Smooth muscle cell of the coronary artery (primary cell): Measurements from ENCODE around the gene CAVIN3. TPM values are rescaled to one million over a fixed set of nuclear protein-coding genes. Genes with fewer than 3 reads are reported as not detected.

Experiments
- total RNA-seq: library from RNA; depleted of rRNA; stranded (reverse); fragments of >200 nt; gene quantifications from 2 replicates; pipeline ENCODE4 v1.2.3, GENCODE V29; 2014; ENCODE audit warnings: low replicate concordance

CAVIN3 gene
- total RNA-seq, result 51.8 and 199 TPM in 2 replicates

DNA sequence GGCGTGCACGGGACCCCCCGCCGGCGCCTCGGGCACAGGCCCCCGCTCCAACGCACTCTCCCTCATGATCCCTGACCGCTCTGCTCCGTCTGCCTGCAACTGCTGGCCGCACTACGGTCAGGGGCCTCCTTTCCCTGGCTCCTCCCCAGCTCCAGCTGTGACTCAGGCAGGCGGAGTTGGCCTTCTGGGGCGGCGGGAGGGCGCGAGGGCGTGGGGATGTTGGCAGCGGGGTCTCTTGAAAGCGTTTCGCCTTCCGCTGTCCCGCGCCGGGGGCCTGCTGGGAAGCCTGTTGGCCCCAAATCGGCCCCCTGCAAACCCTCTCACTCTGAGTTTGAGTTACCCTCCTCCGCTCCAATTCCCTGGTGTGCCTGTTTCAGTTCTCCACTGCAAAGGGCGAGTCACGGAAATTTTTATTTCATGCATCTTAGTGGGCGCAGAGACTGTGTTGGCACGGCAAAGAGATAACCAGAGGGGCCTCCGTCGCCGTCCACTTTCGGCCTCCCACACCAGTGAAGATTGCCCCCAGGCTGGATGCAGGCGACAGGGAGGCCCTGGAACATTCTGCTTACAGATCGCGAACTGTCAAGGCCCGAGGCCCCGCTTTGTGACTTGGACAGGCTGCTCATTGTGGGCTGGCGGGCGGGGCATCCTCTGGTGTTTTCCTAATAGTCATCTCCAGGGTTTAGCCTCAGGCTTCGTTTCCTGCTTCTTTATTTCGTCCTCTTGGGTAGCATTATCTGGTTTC is at the start of gene CAVIN3:
CAVIN3 (minus strand) TSS at position 91 of the 745 bp plus-strand sequence; CDS start at position 66, 25 bp downstream.

Other genes with a start within 250 kb of the CAVIN3 start
- not detected in 2 replicates for gene OR56B4, start 212.8 kb downstream of the CAVIN3 start, total RNA-seq
- gene OR52B2, start 150.2 kb downstream of the CAVIN3 start, total RNA-seq, result not detected in 2 replicates
- gene OR52W1, start 121.3 kb downstream of the CAVIN3 start, total RNA-seq, result not detected in 2 replicates
- gene C11orf42, start 114.9 kb downstream of the CAVIN3 start, total RNA-seq, result not detected in 2 replicates
- 5.7 and 7.4 TPM in 2 replicates for gene FHIP1B, start 85.9 kb downstream of the CAVIN3 start, total RNA-seq
- under 0.01 and 0.47 TPM in 2 replicates for gene CNGA4, start 81.4 kb downstream of the CAVIN3 start, total RNA-seq
- gene CCKBR, start 60.7 kb downstream of the CAVIN3 start, total RNA-seq, result not detected in 2 replicates
- gene SMPD1, start 70.0 kb upstream of the CAVIN3 start, total RNA-seq, result 19.2 and 28.4 TPM in 2 replicates
- 46.8 and 53.8 TPM in 2 replicates for gene APBB1, start 98.6 kb upstream of the CAVIN3 start, total RNA-seq
- gene HPX, start 120.5 kb upstream of the CAVIN3 start, total RNA-seq, result 0.12 and 0.45 TPM in 2 replicates
- gene TRIM3, start 153.4 kb upstream of the CAVIN3 start, total RNA-seq, result 22.0 and 32.1 TPM in 2 replicates
- 49.6 and 66.1 TPM in 2 replicates for gene ARFIP2, start 160.8 kb upstream of the CAVIN3 start, total RNA-seq
- gene TIMM10B, start 161.0 kb upstream of the CAVIN3 start, total RNA-seq, result 29.0 and 42.4 TPM in 2 replicates
- 3.3 and 6.3 TPM in 2 replicates for gene DNHD1, start 176.8 kb upstream of the CAVIN3 start, total RNA-seq